ENCODE results near the gene GNG12.
A peak's percentile ranks its signal among the peaks of the same experiment; 100 is the strongest.

Gene GNG12

GRCh38 chr1:67803380-67804279, 29.6 kb downstream of the GNG12 start:
- no peaks in the 10 kb centered on the region for H3K4me1 ChIP-seq (ENCODE audit: control insufficient read depth, insufficient read depth, low read length)
- H3K4me3 ChIP-seq (ENCODE audit: low read length): no peak overlapping the region
- H3K27me3 ChIP-seq (ENCODE audit: control insufficient read depth, insufficient read depth, low read length): no peaks in the 10 kb centered on the region
- H3K9ac ChIP-seq (ENCODE audit: low read length): no peak overlapping the region
- H3K27ac ChIP-seq (ENCODE audit: low read depth, low read length): no peak overlapping the region
- H3K36me3 ChIP-seq (ENCODE audit: control insufficient read depth, insufficient read depth, low read length): no peaks in the 10 kb centered on the region

- no peak overlapping the region for H3K4me3 ChIP-seq (ENCODE audit: low read length)
- no peak overlapping the region for H3K9ac ChIP-seq (ENCODE audit: low read length)
- H3K27ac ChIP-seq (ENCODE audit: low read depth, low read length): no peak overlapping the region
- H3K36me3 ChIP-seq (ENCODE audit: control insufficient read depth, insufficient read depth, low read length): no peaks in the 10 kb centered on the region
- no peaks in the 10 kb centered on the region for H3K4me1 ChIP-seq (ENCODE audit: control insufficient read depth, insufficient read depth, low read length)
- no peaks in the 10 kb centered on the region for H3K27me3 ChIP-seq (ENCODE audit: control insufficient read depth, insufficient read depth, low read length)
Observed at GRCh38 chr1:67802565-67802964, 30.7 kb downstream of the GNG12 start.

GRCh38 chr1:67801903-67802302, 31.4 kb downstream of the GNG12 start:
- Histone ChIP-seq H3K9ac (ENCODE audit: low read length) (no peak overlapping the region), H3K27ac (ENCODE audit: low read depth, low read length) (no peak overlapping the region), H3K4me3 (ENCODE audit: low read length) (no peak overlapping the region), H3K4me1 (ENCODE audit: control insufficient read depth, insufficient read depth, low read length) (no peaks in the 10 kb centered on the region), H3K27me3 (ENCODE audit: control insufficient read depth, insufficient read depth, low read length) (no peaks in the 10 kb centered on the region), H3K36me3 (ENCODE audit: control insufficient read depth, insufficient read depth, low read length) (no peaks in the 10 kb centered on the region)

GRCh38 chr1:67795179-67795912, 37.9 kb downstream of the GNG12 start:
- Histone ChIP-seq H3K27ac (ENCODE audit: low read depth, low read length) (no peak overlapping the region), H3K9ac (ENCODE audit: low read length) (no peak overlapping the region), H3K36me3 (ENCODE audit: control insufficient read depth, insufficient read depth, low read length) (no peaks in the 10 kb centered on the region), H3K27me3 (ENCODE audit: control insufficient read depth, insufficient read depth, low read length) (no peaks in the 10 kb centered on the region), H3K4me1 (ENCODE audit: control insufficient read depth, insufficient read depth, low read length) (peaks cover 10% of the 10 kb centered on the region), H3K4me3 (ENCODE audit: low read length) (no peak overlapping the region)

DNA sequence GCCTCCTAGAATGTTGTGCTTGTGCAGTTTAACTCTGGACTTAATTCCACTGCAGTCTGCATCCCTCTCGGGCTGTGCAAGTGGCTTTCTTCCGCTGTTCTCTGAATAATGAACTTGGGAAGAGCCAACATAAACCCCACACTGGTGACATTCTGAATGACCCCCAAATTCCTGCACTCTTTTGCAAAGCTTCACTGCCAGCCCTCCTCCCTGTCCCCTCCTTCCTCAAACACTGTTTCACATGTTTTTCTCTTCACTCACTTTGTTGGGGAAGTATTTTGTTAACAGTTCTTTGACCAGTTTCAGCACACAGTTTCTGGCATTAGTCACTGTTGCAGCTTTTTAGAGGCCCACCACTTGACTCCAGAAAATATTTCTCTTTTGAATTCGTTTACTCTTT, 39.7 kb downstream of the GNG12 start:
- no peak overlapping the region for H3K4me3 ChIP-seq (ENCODE audit: low read length)
- H3K27me3 ChIP-seq (ENCODE audit: control insufficient read depth, insufficient read depth, low read length): no peaks in the 10 kb centered on the region
- peaks cover 10% of the 10 kb centered on the region for H3K4me1 ChIP-seq (ENCODE audit: control insufficient read depth, insufficient read depth, low read length)
- H3K36me3 ChIP-seq (ENCODE audit: control insufficient read depth, insufficient read depth, low read length): no peaks in the 10 kb centered on the region
- no peak overlapping the region for H3K9ac ChIP-seq (ENCODE audit: low read length)
- H3K27ac ChIP-seq (ENCODE audit: low read depth, low read length): no peak overlapping the region

DNA sequence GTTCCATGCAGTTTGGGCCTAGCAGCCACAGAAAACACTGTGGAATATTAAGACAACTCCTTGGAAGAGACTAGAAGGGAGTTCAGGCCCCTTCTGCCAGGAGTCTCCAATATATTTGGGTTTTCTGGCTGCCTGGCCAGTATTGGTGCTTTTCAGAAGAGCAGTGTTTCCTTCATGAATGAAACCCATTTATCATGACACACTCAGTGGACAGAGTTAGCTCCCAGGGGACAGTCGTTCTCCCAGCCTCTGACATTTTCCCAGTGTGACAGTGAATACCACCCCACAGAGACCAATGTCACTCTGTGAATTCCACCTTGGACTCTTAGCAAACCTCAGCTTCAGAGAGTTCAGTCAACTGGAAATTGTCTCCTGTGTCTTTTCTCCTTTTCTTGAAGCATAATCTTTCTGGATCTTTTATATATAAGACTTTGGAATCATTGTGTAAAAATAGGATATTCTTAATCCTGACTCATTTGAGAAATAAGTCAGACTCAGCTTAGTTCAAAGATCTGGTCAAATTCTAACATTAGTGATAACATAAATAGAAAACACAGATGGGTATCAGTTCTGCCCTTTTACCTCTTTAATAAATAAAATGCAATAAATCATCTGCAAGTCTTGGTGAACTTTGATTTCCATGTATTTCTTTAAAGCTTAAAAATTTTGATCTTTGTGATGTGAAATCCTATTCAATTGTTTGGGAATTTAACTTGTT, 40.4 kb downstream of the GNG12 start:
- H3K27ac ChIP-seq (ENCODE audit: low read depth, low read length): peak overlapping the region; percentile 14
- no peaks in the 10 kb centered on the region for H3K36me3 ChIP-seq (ENCODE audit: control insufficient read depth, insufficient read depth, low read length)
- H3K27me3 ChIP-seq (ENCODE audit: control insufficient read depth, insufficient read depth, low read length): no peaks in the 10 kb centered on the region
- H3K4me1 ChIP-seq (ENCODE audit: control insufficient read depth, insufficient read depth, low read length): peaks cover 10% of the 10 kb centered on the region
- no peak overlapping the region for H3K4me3 ChIP-seq (ENCODE audit: low read length)
- H3K9ac ChIP-seq (ENCODE audit: low read length): no peak overlapping the region

GRCh38 chr1:67792103-67792502, 41.2 kb downstream of the GNG12 start:
- no peaks in the 10 kb centered on the region for H3K36me3 ChIP-seq (ENCODE audit: control insufficient read depth, insufficient read depth, low read length)
- no peak overlapping the region for H3K27ac ChIP-seq (ENCODE audit: low read depth, low read length)
- H3K9ac ChIP-seq (ENCODE audit: low read length): no peak overlapping the region
- H3K4me3 ChIP-seq (ENCODE audit: low read length): no peak overlapping the region
- no peaks in the 10 kb centered on the region for H3K27me3 ChIP-seq (ENCODE audit: control insufficient read depth, insufficient read depth, low read length)
- peaks cover 10% of the 10 kb centered on the region for H3K4me1 ChIP-seq (ENCODE audit: control insufficient read depth, insufficient read depth, low read length)

DNA sequence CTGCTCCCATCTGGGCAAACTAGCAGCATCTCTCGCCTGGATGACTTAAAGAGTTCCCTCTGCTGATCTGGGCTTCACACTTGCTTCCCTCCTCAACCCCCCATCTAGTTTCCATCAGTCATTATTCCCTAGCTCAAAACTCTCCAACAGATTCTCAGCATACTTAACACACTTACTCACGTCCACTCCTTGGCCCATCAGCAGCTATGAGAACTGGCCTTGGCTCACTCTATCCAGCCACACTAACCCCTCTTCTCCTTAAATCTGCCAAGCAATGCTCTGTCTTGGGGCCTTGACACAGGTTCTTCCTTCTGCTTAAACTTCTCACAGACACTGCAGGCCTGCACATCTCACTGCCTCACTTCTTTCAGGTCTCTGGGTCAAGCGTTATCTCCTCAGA, 41.6 kb downstream of the GNG12 start:
- Histone ChIP-seq H3K27me3 (ENCODE audit: control insufficient read depth, insufficient read depth, low read length) (no peaks in the 10 kb centered on the region), H3K4me1 (ENCODE audit: control insufficient read depth, insufficient read depth, low read length) (peaks cover 10% of the 10 kb centered on the region), H3K4me3 (ENCODE audit: low read length) (no peak overlapping the region), H3K27ac (ENCODE audit: low read depth, low read length) (no peak overlapping the region), H3K36me3 (ENCODE audit: control insufficient read depth, insufficient read depth, low read length) (no peaks in the 10 kb centered on the region), H3K9ac (ENCODE audit: low read length) (no peak overlapping the region)

- no peak overlapping the region for H3K9ac ChIP-seq (ENCODE audit: low read length)
- H3K4me1 ChIP-seq (ENCODE audit: control insufficient read depth, insufficient read depth, low read length): peaks cover 10% of the 10 kb centered on the region
- H3K27ac ChIP-seq (ENCODE audit: low read depth, low read length): no peak overlapping the region
- H3K27me3 ChIP-seq (ENCODE audit: control insufficient read depth, insufficient read depth, low read length): no peaks in the 10 kb centered on the region
- H3K36me3 ChIP-seq (ENCODE audit: control insufficient read depth, insufficient read depth, low read length): no peaks in the 10 kb centered on the region
- H3K4me3 ChIP-seq (ENCODE audit: low read length): no peak overlapping the region
Observed at GRCh38 chr1:67791261-67791660, 42.0 kb downstream of the GNG12 start.

GRCh38 chr1:67790201-67790692, 43.0 kb downstream of the GNG12 start:
- Histone ChIP-seq H3K27ac (ENCODE audit: low read depth, low read length) (no peak overlapping the region), H3K36me3 (ENCODE audit: control insufficient read depth, insufficient read depth, low read length) (no peaks in the 10 kb centered on the region), H3K9ac (ENCODE audit: low read length) (no peak overlapping the region), H3K4me1 (ENCODE audit: control insufficient read depth, insufficient read depth, low read length) (peaks cover 10% of the 10 kb centered on the region), H3K4me3 (ENCODE audit: low read length) (no peak overlapping the region), H3K27me3 (ENCODE audit: control insufficient read depth, insufficient read depth, low read length) (no peaks in the 10 kb centered on the region)

GRCh38 chr1:67789551-67789950, 43.7 kb downstream of the GNG12 start:
- Histone ChIP-seq H3K9ac (ENCODE audit: low read length) (no peak overlapping the region), H3K27ac (ENCODE audit: low read depth, low read length) (no peak overlapping the region), H3K27me3 (ENCODE audit: control insufficient read depth, insufficient read depth, low read length) (no peaks in the 10 kb centered on the region), H3K4me3 (ENCODE audit: low read length) (no peak overlapping the region), H3K4me1 (ENCODE audit: control insufficient read depth, insufficient read depth, low read length) (peaks cover 10% of the 10 kb centered on the region), H3K36me3 (ENCODE audit: control insufficient read depth, insufficient read depth, low read length) (no peaks in the 10 kb centered on the region)

DNA sequence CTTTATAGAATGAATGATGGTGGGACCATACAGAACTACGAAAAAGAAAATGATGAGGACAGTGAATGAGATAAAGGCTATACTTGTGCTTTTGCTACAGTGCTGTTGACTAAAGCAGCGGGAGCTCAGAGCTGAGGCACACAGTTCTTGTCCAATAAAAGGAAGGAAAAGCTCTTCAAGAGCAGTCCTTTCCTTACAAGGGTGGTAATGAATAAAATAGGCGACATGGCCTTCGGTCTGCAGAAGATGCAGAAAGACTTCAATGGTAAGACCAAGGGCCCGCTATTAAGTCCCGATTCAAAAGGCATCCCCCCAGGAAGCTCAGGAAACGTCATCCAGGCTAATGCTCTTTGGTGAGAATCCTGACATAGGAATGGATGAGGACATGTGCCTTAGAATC, 44.4 kb downstream of the GNG12 start:
- no peaks in the 10 kb centered on the region for H3K36me3 ChIP-seq (ENCODE audit: control insufficient read depth, insufficient read depth, low read length)
- no peak overlapping the region for H3K4me3 ChIP-seq (ENCODE audit: low read length)
- peaks cover 7% of the 10 kb centered on the region for H3K4me1 ChIP-seq (ENCODE audit: control insufficient read depth, insufficient read depth, low read length)
- H3K27ac ChIP-seq (ENCODE audit: low read depth, low read length): no peak overlapping the region
- H3K27me3 ChIP-seq (ENCODE audit: control insufficient read depth, insufficient read depth, low read length): no peaks in the 10 kb centered on the region
- H3K9ac ChIP-seq (ENCODE audit: low read length): no peak overlapping the region

Data from rectal smooth muscle tissue (tissue), 1 donor.